ENCODE data around the gene QRFPR. TPM values are rescaled to one million over a fixed set of nuclear protein-coding genes. Genes with fewer than 3 reads are reported as not detected.
"Not testable (repeated sequence)": the region's sequence is repeated elsewhere in the genome, so short reads cannot be mapped to it uniquely, and the experiment has no call there.

The QRFPR gene
- total RNA-seq: not detected
- polyA plus RNA-seq (ENCODE audit: insufficient read length in 6 of 6): 1 to 10 TPM in 5 of 6 donors, under 1 TPM in 1; 0.86 to 3.5 (median 2.3) TPM
- long read RNA-seq, donor 1, partial matches to known transcripts: 0 of 3 reads
- long read RNA-seq, donor 1, other reads (novel, unspliced or antisense): 0 of 3 reads
- long read RNA-seq, donor 2, partial matches to known transcripts: 0 of 1 reads
- long read RNA-seq, donor 2, other reads (novel, unspliced or antisense): 0 of 1 reads
- long read RNA-seq, donor 3: 0 reads
- long read RNA-seq, donor 4: 0 reads
- long read RNA-seq, donor 5, partial matches to known transcripts: 0 of 1 reads
- long read RNA-seq, donor 5, other reads (novel, unspliced or antisense): 0 of 1 reads
- long read RNA-seq, donor 6, partial matches to known transcripts: 0 of 3 reads
- long read RNA-seq, donor 6, other reads (novel, unspliced or antisense): 0 of 3 reads
- long read RNA-seq, donor 7: 0 reads
- long read RNA-seq, donor 8: 0 reads
- long read RNA-seq, donor 9: 0 reads
- long read RNA-seq, donor 10: 0 reads
- long read RNA-seq, donor 11: 0 reads
- long read RNA-seq, donor 12: 0 reads

DNA sequence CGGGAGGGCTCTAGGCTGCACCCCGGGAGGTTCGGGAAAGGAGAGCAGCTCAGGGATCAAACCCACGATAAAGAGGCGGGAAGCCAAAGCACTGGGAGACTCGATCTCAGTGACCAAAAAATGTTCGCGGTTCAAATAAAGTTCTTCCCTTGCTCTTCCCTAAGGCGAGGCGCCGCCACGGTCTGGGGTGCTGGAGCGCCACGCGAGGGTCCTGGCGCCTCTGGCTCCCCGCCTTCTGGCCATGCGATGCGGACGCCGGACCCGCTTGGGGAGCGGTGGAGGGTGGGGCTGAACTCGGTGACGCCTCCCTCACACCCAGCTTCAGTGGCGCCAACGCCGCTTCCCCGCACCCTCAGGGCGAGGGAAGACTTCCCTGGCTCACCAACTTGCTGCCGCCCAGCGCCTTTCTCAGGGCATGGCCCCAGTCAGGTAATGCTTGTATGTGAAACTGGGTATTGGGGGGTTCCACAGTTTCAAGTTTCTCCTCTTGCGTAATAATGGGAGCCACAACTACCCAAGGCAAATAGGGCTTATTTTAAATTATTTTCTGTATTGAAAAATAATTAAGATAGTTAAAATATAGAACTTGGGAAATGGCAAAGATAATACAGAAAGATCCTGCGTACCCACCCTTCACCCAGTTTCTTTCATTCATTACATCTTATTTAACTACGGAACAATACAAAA is at the start of gene QRFPR:
Gene QRFPR (minus strand): TSS at position 243 of the 687 bp plus-strand sequence. CDS start 371 bp downstream, outside the sequence.
- H3K4me1 ChIP-seq: peaks cover 0 to 9% of the 10 kb centered on the region in 2 donors
- ATAC-seq: peak; percentile 27
- TF ChIP-seq, protein P1, sequence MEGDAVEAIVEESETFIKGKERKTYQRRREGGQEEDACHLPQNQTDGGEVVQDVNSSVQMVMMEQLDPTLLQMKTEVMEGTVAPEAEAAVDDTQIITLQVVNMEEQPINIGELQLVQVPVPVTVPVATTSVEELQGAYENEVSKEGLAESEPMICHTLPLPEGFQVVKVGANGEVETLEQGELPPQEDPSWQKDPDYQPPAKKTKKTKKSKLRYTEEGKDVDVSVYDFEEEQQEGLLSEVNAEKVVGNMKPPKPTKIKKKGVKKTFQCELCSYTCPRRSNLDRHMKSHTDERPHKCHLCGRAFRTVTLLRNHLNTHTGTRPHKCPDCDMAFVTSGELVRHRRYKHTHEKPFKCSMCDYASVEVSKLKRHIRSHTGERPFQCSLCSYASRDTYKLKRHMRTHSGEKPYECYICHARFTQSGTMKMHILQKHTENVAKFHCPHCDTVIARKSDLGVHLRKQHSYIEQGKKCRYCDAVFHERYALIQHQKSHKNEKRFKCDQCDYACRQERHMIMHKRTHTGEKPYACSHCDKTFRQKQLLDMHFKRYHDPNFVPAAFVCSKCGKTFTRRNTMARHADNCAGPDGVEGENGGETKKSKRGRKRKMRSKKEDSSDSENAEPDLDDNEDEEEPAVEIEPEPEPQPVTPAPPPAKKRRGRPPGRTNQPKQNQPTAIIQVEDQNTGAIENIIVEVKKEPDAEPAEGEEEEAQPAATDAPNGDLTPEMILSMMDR (IDR thresholded peaks at IDR 0.05): no peak
- peaks cover 63 to 91% of the 10 kb centered on the region in 2 donors for H3K27me3 ChIP-seq
- no peak within 1 kb of the TSS for H3K27ac ChIP-seq
- intact Hi-C loops (cut with DNase I): no loop called here
- peak in 2 of 4 donors; percentile 32 to 74 for DNase-seq
- H3K4me3 ChIP-seq: no peak within 1 kb of the TSS
- no peaks in the 10 kb centered on the region for H3K9me3 ChIP-seq
- H3K36me3 ChIP-seq: no peaks in the 10 kb centered on the region

DNA sequence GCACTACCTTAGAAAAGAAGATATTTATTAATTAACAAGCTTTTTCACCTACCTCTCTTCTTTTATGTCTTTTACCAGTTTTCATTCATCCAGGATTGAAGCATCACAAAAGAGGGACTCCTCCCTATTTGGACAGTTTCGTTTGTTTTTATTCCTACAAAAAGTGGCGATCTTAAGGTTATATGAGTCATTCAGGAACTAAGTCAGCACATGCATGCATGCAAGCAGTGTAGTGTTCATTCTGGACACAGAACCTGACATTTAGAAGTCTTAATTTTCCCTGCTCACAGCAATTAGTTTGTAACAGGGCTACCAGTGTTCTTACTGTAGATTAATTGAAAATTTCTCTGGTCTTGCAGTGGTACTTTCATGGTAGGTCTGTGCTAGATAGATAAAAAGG is 47.9 kb upstream of the QRFPR start:
- H3K36me3 ChIP-seq: no peaks in the 10 kb centered on the region
- ATAC-seq (no peak), DNase-seq (no peak)
- H3K4me1 ChIP-seq: no peaks in the 10 kb centered on the region
- intact Hi-C loops (cut with DNase I): no loop called here
- no peak overlapping the region for H3K4me3 ChIP-seq
- no peaks in the 10 kb centered on the region for H3K27me3 ChIP-seq
- no peak overlapping the region for H3K27ac ChIP-seq
- TF ChIP-seq, protein P1 (IDR thresholded peaks at IDR 0.05): no peak
- peaks cover 0 to 3% of the 10 kb centered on the region in 2 donors for H3K9me3 ChIP-seq

DNA sequence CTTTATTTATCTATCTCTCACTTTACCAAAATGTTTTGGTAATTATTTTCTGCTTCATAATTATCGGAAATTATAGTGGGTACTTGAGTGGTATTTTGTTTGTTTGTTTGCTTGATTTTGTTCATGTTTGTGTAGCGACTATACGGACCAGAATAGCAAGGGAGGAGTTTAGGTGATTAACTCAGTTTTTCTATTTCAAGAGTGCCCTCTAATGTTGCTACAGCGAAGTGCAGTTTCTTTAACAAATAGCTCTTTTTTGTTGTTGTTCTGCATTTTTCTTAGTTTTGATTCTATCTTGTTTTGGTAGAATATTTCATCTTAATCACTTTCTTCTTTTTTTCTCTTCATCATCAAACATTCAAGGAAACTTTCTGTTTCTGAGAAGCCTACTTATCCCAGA is 40.8 kb upstream of the QRFPR start:
- Histone ChIP-seq H3K4me1 (no peaks in the 10 kb centered on the region), H3K36me3 (no peaks in the 10 kb centered on the region), H3K9me3 (no peaks in the 10 kb centered on the region), H3K27ac (no peak overlapping the region), H3K4me3 (no peak overlapping the region), H3K27me3 (peaks cover 5 to 6% of the 10 kb centered on the region in 2 donors)
- DNase-seq (peak in 1 of 4 donors; percentile 2), ATAC-seq (peak; percentile 53)
- TF ChIP-seq, protein P1 (IDR thresholded peaks at IDR 0.05): peak in 1 of 2 donors; percentile 16
- intact Hi-C loops (cut with DNase I): no loop called here

DNA sequence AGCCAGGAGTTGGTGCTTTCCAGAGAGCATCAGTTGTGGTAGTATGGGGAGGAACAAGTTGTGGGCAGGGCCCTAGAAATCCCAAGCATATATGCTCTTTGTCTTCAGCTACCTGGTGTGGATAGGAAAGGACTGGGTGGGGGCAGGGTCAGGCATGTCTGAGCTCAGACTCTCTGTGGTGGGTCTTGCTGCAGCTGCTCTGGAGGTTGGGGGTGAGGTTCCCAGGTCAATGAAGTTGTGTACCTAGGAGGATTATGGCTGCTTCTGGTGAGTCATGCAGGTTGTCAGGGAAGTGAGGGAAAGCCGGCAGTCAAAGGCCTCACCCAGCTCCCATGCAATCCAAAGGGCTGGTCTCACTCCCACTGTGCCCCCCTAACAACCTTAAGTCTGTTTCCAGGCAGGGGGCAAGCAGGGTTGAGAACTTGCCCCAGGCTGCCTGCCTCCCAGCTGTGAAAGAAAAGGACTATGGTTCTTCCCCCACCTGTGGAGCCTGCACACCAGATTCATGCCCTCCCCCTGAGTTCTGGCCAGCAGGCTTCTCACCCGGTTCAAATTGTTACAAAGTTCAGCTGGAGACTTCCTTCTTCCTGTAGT is 30.4 kb upstream of the QRFPR start:
- H3K4me1 ChIP-seq: no peaks in the 10 kb centered on the region
- no peak overlapping the region for H3K4me3 ChIP-seq
- H3K9me3 ChIP-seq: peaks cover 0 to 6% of the 10 kb centered on the region in 2 donors
- intact Hi-C loops (cut with DNase I): no loop called here
- DNase-seq: no peak
- no peak for ATAC-seq
- H3K36me3 ChIP-seq: no peaks in the 10 kb centered on the region
- H3K27ac ChIP-seq: no peak overlapping the region
- no peaks in the 10 kb centered on the region for H3K27me3 ChIP-seq
- TF ChIP-seq, protein P1 (IDR thresholded peaks at IDR 0.05): no peak

DNA sequence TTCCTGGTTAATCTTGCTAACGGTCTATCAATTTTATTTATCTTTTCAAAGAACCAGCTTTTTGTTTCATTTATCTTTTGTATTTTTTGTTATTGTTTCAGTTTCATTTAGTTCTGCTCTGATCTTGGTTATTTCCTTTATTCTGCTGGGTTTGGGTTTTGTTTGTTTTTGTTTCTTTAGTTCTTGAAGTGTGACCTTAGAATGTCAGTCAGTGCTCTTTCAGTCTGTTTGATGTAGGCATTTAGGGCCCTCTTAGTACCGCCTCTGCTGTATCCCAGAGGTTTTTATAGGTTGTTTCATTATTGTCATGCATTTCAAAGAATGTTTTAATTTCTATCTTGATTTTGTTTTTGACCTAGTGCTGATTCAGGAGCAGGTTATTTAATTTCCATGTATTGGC is 27.7 kb upstream of the QRFPR start:
- ATAC-seq; intact Hi-C loops (cut with DNase I); H3K4me1 ChIP-seq; H3K4me3 ChIP-seq; DNase-seq; H3K36me3 ChIP-seq; H3K27ac ChIP-seq; H3K27me3 ChIP-seq; H3K9me3 ChIP-seq: not testable (repeated sequence)
